ENCODE measurements around the gene PEX5L. TPM values are rescaled to one million over a fixed set of nuclear protein-coding genes. Genes with fewer than 3 reads are reported as not detected.

The PEX5L gene
- total RNA-seq, 2 donors from 2014 or later = not detected

GRCh38 chr3:179833294-179833693 is 203.4 kb downstream of the PEX5L start:
- Histone ChIP-seq H3K27ac (no peak overlapping the region), H3K36me3 (no peaks in the 10 kb centered on the region), H3K4me1 (ENCODE audit: control insufficient read depth in 1 of 2, low read depth in 2 of 2) (no peaks in the 10 kb centered on the region), H3K4me3 (no peak overlapping the region), H3K27me3 (replicated peaks; ENCODE audit: insufficient read depth) (no peaks in the 10 kb centered on the region), H3K9me3 (no peaks in the 10 kb centered on the region)
- DNase-seq (ENCODE audit: low spot score) (no peak), ATAC-seq (ENCODE audit: insufficient number of reproducible peaks, low FRiP score, low read depth) (no peak)
- no peak for TF ChIP-seq CTCF (IDR thresholded peaks at IDR 0.05)

GRCh38 chr3:179832333-179832854 is 204.3 kb downstream of the PEX5L start:
- no peak for TF ChIP-seq CTCF (IDR thresholded peaks at IDR 0.05)
- Histone ChIP-seq H3K4me1 (ENCODE audit: control insufficient read depth in 1 of 2, low read depth in 2 of 2) (no peaks in the 10 kb centered on the region), H3K27ac (no peak overlapping the region), H3K4me3 (no peak overlapping the region), H3K36me3 (no peaks in the 10 kb centered on the region), H3K9me3 (no peaks in the 10 kb centered on the region), H3K27me3 (replicated peaks; ENCODE audit: insufficient read depth) (no peaks in the 10 kb centered on the region)
- DNase-seq (ENCODE audit: low spot score) (no peak), ATAC-seq (ENCODE audit: insufficient number of reproducible peaks, low FRiP score, low read depth) (no peak)

GRCh38 chr3:179829401-179829800 is 207.3 kb downstream of the PEX5L start:
- Histone ChIP-seq H3K27me3 (replicated peaks; ENCODE audit: insufficient read depth) (no peaks in the 10 kb centered on the region), H3K9me3 (no peaks in the 10 kb centered on the region), H3K4me3 (no peak overlapping the region), H3K36me3 (no peaks in the 10 kb centered on the region), H3K4me1 (ENCODE audit: control insufficient read depth in 1 of 2, low read depth in 2 of 2) (no peaks in the 10 kb centered on the region), H3K27ac (no peak overlapping the region)
- ATAC-seq (ENCODE audit: insufficient number of reproducible peaks, low FRiP score, low read depth) (no peak), DNase-seq (ENCODE audit: low spot score) (no peak)
- TF ChIP-seq CTCF (IDR thresholded peaks at IDR 0.05) = no peak

GRCh38 chr3:179828738-179829137 is 208.0 kb downstream of the PEX5L start:
- Histone ChIP-seq H3K36me3 (no peaks in the 10 kb centered on the region), H3K9me3 (no peaks in the 10 kb centered on the region), H3K27ac (no peak overlapping the region), H3K4me3 (no peak overlapping the region), H3K27me3 (replicated peaks; ENCODE audit: insufficient read depth) (no peaks in the 10 kb centered on the region), H3K4me1 (ENCODE audit: control insufficient read depth in 1 of 2, low read depth in 2 of 2) (no peaks in the 10 kb centered on the region)
- no peak for TF ChIP-seq CTCF (IDR thresholded peaks at IDR 0.05)
- no peak for DNase-seq (ENCODE audit: low spot score)
- ATAC-seq (ENCODE audit: insufficient number of reproducible peaks, low FRiP score, low read depth) = no peak

- no peaks in the 10 kb centered on the region for H3K4me1 ChIP-seq (ENCODE audit: control insufficient read depth in 1 of 2, low read depth in 2 of 2)
- ATAC-seq (ENCODE audit: insufficient number of reproducible peaks, low FRiP score, low read depth) = no peak
- no peaks in the 10 kb centered on the region for H3K36me3 ChIP-seq
- H3K9me3 ChIP-seq = no peaks in the 10 kb centered on the region
- DNase-seq (ENCODE audit: low spot score) = no peak
- no peaks in the 10 kb centered on the region for H3K27me3 ChIP-seq (replicated peaks; ENCODE audit: insufficient read depth)
- no peak for TF ChIP-seq CTCF (IDR thresholded peaks at IDR 0.05)
- no peak overlapping the region for H3K4me3 ChIP-seq
- no peak overlapping the region for H3K27ac ChIP-seq
Observed at GRCh38 chr3:179826247-179826637, 210.5 kb downstream of the PEX5L start.

Data from thoracic aorta (tissue), 2 donors.